ENCODE data around the gene TIMM10. TPM values are rescaled to one million over a fixed set of nuclear protein-coding genes. Genes with fewer than 3 reads are reported as not detected.

The TIMM10 gene
- total RNA-seq, 5 donors from 2014 or later (not counting 1 experiment from before 2014, with no cell fraction given), result 20.7 to 33.2 (median 26.2) TPM

DNA sequence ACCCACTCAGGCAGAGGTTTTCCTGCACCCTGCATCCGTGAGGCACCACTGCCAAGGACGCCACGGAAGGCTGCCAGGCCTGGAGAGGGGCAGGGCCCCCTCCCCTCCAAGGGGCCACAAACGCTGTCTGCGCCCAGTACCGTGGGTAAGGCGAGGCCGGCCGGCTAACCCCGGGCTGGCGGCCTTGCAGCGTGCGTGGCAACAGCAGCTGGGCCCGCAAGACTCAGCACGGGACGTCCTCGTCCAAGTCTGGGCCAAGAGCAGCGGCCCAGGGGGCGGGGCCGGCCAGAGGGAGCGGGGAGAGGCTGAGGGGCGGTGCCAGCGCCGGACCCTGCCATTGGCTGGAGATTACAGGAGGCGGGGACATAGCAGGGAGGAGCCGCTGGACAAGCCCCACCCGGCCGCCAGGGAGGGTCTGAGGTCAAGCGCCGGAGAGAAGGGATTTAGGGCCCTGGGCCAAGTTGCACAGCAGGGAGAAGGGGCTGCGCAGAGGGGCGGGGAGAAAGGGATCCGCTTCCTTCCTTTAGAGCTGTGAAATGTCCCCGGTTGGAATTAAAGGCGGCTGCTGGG lies 31.1 kb downstream of the TIMM10 start:
- peaks cover 15% of the 10 kb centered on the region for H3K36me3 Mint-ChIP-seq

DNA sequence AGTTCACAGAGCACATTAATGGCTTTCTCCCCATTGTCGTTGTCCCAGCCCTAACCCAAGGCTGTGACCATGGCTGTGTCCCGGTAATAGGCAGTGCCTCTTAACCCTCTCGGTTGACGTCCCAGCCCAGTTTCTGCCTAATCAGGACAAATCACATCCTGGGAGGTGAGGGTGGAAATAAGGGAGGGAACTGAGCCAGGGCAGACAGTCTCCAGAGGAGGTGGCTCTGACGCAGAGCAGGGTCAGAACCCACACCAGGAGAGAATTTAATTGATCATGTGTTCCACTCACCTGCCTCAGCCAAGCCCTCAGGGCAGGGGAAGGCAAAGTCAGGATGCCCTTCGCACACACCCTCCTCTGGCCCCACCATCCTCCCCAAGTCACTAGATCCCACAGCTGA lies 32.0 kb downstream of the TIMM10 start:
- peaks cover 0 to 1% (median 0%) of the 10 kb centered on the region in 3 donors for H3K4me1 Mint-ChIP-seq
- Histone ChIP-seq H3K27me3 (replicated peaks in 1 of 2; ENCODE audit: control insufficient read depth in 2 of 2, extremely low read depth in 1 of 2, insufficient read depth in 2 of 2, low read length in 1 of 2) (no peaks in the 10 kb centered on the region), H3K9me3 (no peaks in the 10 kb centered on the region), H3K27ac (ENCODE audit: low read length) (no peak overlapping the region), H3K4me1 (ENCODE audit: control insufficient read depth in 1 of 2, extremely low read depth in 1 of 2, insufficient read depth in 2 of 2, low read length in 2 of 2) (peaks cover 0 to 1% of the 10 kb centered on the region in 2 experiments), H3K36me3 (ENCODE audit: control insufficient read depth in 2 of 2, extremely low read depth in 1 of 2, insufficient read depth in 1 of 2, low read length in 1 of 2) (peaks cover 3 to 24% of the 10 kb centered on the region in 2 donors), H3K4me3 (ENCODE audit: control insufficient read depth in 1 of 2, extremely low read depth in 1 of 2, low read length in 1 of 2) (no peak overlapping the region)
- CTCF ChIA-PET, result interaction anchor here in 1 of 2 donors (0.7 kb wide), 1 partner anchor 104 kb away, joined by 3 read pairs; no protein-coding TSS in a partner anchor
- POLR2A ChIA-PET, result no interaction called here
- no peak overlapping the region for H3K4me3 Mint-ChIP-seq
- 98% methylated on average over 5 of the region's 6 CpGs for WGBS (ENCODE audit: insufficient coverage)
- H3K27me3 Mint-ChIP-seq, result no peaks in the 10 kb centered on the region
- H3K9me3 Mint-ChIP-seq, result no peaks in the 10 kb centered on the region
- H3K36me3 Mint-ChIP-seq, result peaks cover 15% of the 10 kb centered on the region
- no peak overlapping the region for H3K27ac Mint-ChIP-seq
- DNase-seq (no peak), ATAC-seq (replicated peaks in 1 of 4) (no peak)

More for the DNA sequence above, 31.1 kb downstream of the TIMM10 start:
- H3K4me3 ChIP-seq (ENCODE audit: control insufficient read depth in 1 of 2, extremely low read depth in 1 of 2, low read length in 1 of 2), result no peak overlapping the region
- no peaks in the 10 kb centered on the region for H3K4me1 ChIP-seq (ENCODE audit: control insufficient read depth in 1 of 2, extremely low read depth in 1 of 2, insufficient read depth in 2 of 2, low read length in 2 of 2)
- no peak overlapping the region for H3K27ac ChIP-seq (ENCODE audit: low read length)
- peaks cover 0 to 2% (median 0%) of the 10 kb centered on the region in 3 donors for H3K4me1 Mint-ChIP-seq
- WGBS (ENCODE audit: insufficient coverage), result 76% methylated on average over 24 of the region's 35 CpGs
- no peaks in the 10 kb centered on the region for H3K27me3 ChIP-seq (replicated peaks in 1 of 2; ENCODE audit: control insufficient read depth in 2 of 2, extremely low read depth in 1 of 2, insufficient read depth in 2 of 2, low read length in 1 of 2)
- H3K27ac Mint-ChIP-seq, result no peak overlapping the region
- H3K4me3 Mint-ChIP-seq, result no peak overlapping the region
- ChIA-PET CTCF (interaction anchor here in 1 of 2 donors (0.7 kb wide), 1 partner anchor 105 kb away, joined by 3 read pairs; no protein-coding TSS in a partner anchor), POLR2A (no interaction called here)
- peak in 7 of 35 experiments; percentile 11 to 52 (median 20) for DNase-seq
- no peaks in the 10 kb centered on the region for H3K9me3 ChIP-seq
- H3K9me3 Mint-ChIP-seq, result no peaks in the 10 kb centered on the region
- H3K27me3 Mint-ChIP-seq, result no peaks in the 10 kb centered on the region
- ATAC-seq (replicated peaks in 1 of 4), result peak in 3 of 4 experiments; percentile 35 to 66 (median 64)
- peaks cover 3 to 26% of the 10 kb centered on the region in 2 donors for H3K36me3 ChIP-seq (ENCODE audit: control insufficient read depth in 2 of 2, extremely low read depth in 1 of 2, insufficient read depth in 1 of 2, low read length in 1 of 2)

- Histone ChIP-seq H3K4me3 (ENCODE audit: control insufficient read depth in 1 of 2, extremely low read depth in 1 of 2, low read length in 1 of 2) (no peak overlapping the region), H3K27ac (ENCODE audit: low read length) (no peak overlapping the region), H3K27me3 (replicated peaks in 1 of 2; ENCODE audit: control insufficient read depth in 2 of 2, extremely low read depth in 1 of 2, insufficient read depth in 2 of 2, low read length in 1 of 2) (no peaks in the 10 kb centered on the region), H3K36me3 (ENCODE audit: control insufficient read depth in 2 of 2, extremely low read depth in 1 of 2, insufficient read depth in 1 of 2, low read length in 1 of 2) (peaks cover 3 to 21% of the 10 kb centered on the region in 2 donors), H3K4me1 (ENCODE audit: control insufficient read depth in 1 of 2, extremely low read depth in 1 of 2, insufficient read depth in 2 of 2, low read length in 2 of 2) (peaks cover 0 to 3% of the 10 kb centered on the region in 2 experiments), H3K9me3 (no peaks in the 10 kb centered on the region)
- Mint-ChIP-seq H3K4me3 (no peak overlapping the region), H3K27ac (peak overlapping the region in 1 of 2 donors; percentile 22), H3K27me3 (no peaks in the 10 kb centered on the region), H3K9me3 (no peaks in the 10 kb centered on the region), H3K4me1 (peaks cover 0 to 3% (median 0%) of the 10 kb centered on the region in 3 donors), H3K36me3 (peaks cover 15% of the 10 kb centered on the region)
- ATAC-seq (replicated peaks in 1 of 4), result no peak
- DNase-seq, result no peak
- 97% methylated on average over 9 of the region's 15 CpGs for WGBS (ENCODE audit: insufficient coverage)
- ChIA-PET POLR2A (no interaction called here), CTCF (interaction anchor here in 1 of 2 donors (0.5 kb wide), 1 partner anchor 70 kb away, joined by 3 read pairs; the partner anchor contains the start of gene UBE2L6)
These were observed 33.0 kb downstream of the TIMM10 start for GRCh38 chr11:57497303-57498247.

- Histone ChIP-seq H3K27me3 (replicated peaks in 1 of 2; ENCODE audit: control insufficient read depth in 2 of 2, extremely low read depth in 1 of 2, insufficient read depth in 2 of 2, low read length in 1 of 2) (peaks cover 0 to 5% of the 10 kb centered on the region in 2 experiments), H3K27ac (ENCODE audit: low read length) (no peak overlapping the region), H3K4me3 (ENCODE audit: control insufficient read depth in 1 of 2, extremely low read depth in 1 of 2, low read length in 1 of 2) (no peak overlapping the region), H3K36me3 (ENCODE audit: control insufficient read depth in 2 of 2, extremely low read depth in 1 of 2, insufficient read depth in 1 of 2, low read length in 1 of 2) (peaks cover 3 to 23% of the 10 kb centered on the region in 2 donors), H3K4me1 (ENCODE audit: control insufficient read depth in 1 of 2, extremely low read depth in 1 of 2, insufficient read depth in 2 of 2, low read length in 2 of 2) (peaks cover 0 to 3% of the 10 kb centered on the region in 2 experiments), H3K9me3 (no peaks in the 10 kb centered on the region)
- DNase-seq (no peak), ATAC-seq (replicated peaks in 1 of 4) (no peak)
- ChIA-PET POLR2A (no interaction called here), CTCF (interaction anchor here in 1 of 2 donors (6.3 kb wide), 1 partner anchor 31 kb away, joined by 126 read pairs; the partner anchor contains the start of gene TIMM10)
- no peak overlapping the region for H3K4me3 Mint-ChIP-seq
- 80% methylated on average over 1 of the region's 9 CpGs for WGBS (ENCODE audit: insufficient coverage)
- peaks cover 0 to 3% (median 0%) of the 10 kb centered on the region in 3 donors for H3K4me1 Mint-ChIP-seq
- no peaks in the 10 kb centered on the region for H3K27me3 Mint-ChIP-seq
- H3K36me3 Mint-ChIP-seq, result peaks cover 15% of the 10 kb centered on the region
- H3K9me3 Mint-ChIP-seq, result no peaks in the 10 kb centered on the region
- H3K27ac Mint-ChIP-seq, result no peak overlapping the region
These were observed 34.3 kb downstream of the TIMM10 start for GRCh38 chr11:57496109-57496820.

GRCh38 chr11:57493507-57494503 lies 36.7 kb downstream of the TIMM10 start:
- H3K36me3 Mint-ChIP-seq, result peaks cover 28% of the 10 kb centered on the region
- no peak overlapping the region for H3K4me3 Mint-ChIP-seq
- 74% methylated on average over 11 of the region's 15 CpGs for WGBS (ENCODE audit: insufficient coverage)
- Histone ChIP-seq H3K27ac (ENCODE audit: low read length) (no peak overlapping the region), H3K36me3 (ENCODE audit: control insufficient read depth in 2 of 2, extremely low read depth in 1 of 2, insufficient read depth in 1 of 2, low read length in 1 of 2) (peaks cover 6 to 15% of the 10 kb centered on the region in 2 donors), H3K4me1 (ENCODE audit: control insufficient read depth in 1 of 2, extremely low read depth in 1 of 2, insufficient read depth in 2 of 2, low read length in 2 of 2) (peaks cover 0 to 3% of the 10 kb centered on the region in 2 experiments), H3K9me3 (no peaks in the 10 kb centered on the region), H3K27me3 (replicated peaks in 1 of 2; ENCODE audit: control insufficient read depth in 2 of 2, extremely low read depth in 1 of 2, insufficient read depth in 2 of 2, low read length in 1 of 2) (peaks cover 0 to 7% of the 10 kb centered on the region in 2 experiments), H3K4me3 (ENCODE audit: control insufficient read depth in 1 of 2, extremely low read depth in 1 of 2, low read length in 1 of 2) (no peak overlapping the region)
- ChIA-PET CTCF (interaction anchor here (0.5 to 6.3 kb wide), 62 partner anchors 8 to 1061 kb away, joined by 3 to 126 read pairs (median 4); partner anchors contain the start of genes SLC43A1 (in 2 of the 2), TIMM10 (in 2 of the 2), MED19 (in 1 of the 2) and P2RX3 (in 1 of the 2)), POLR2A (interaction anchor here in 1 of 2 donors (0.6 to 1.6 kb wide), 3 partner anchors 14 to 33 kb away, joined by 3 to 11 read pairs (median 5); no protein-coding TSS in a partner anchor)
- ATAC-seq (replicated peaks in 1 of 4) (peak; percentile 89 to 92 (median 91)), DNase-seq (peak; percentile 34 to 80 (median 64))
- H3K27me3 Mint-ChIP-seq, result no peaks in the 10 kb centered on the region
- H3K9me3 Mint-ChIP-seq, result no peaks in the 10 kb centered on the region
- peak overlapping the region; percentile 19 to 39 for H3K27ac Mint-ChIP-seq
- peaks cover 0 to 3% (median 0%) of the 10 kb centered on the region in 3 donors for H3K4me1 Mint-ChIP-seq
